GM12892 (cell line): ENCODE measurements around the gene GNAZ.

Experiments used
- POLR2A ChIP-seq: IDR thresholded peaks from 2 replicates; pipeline ENCODE4 v1.6.1; 2011; ENCODE audit warnings: low read depth, low read length, control low read depth
- TAF1 ChIP-seq: IDR thresholded peaks from 2 replicates; pipeline ENCODE4 v1.6.1; 2011; ENCODE audit warnings: low read depth, mild to moderate bottlenecking, control low read depth, low read length, borderline replicate concordance

DNA sequence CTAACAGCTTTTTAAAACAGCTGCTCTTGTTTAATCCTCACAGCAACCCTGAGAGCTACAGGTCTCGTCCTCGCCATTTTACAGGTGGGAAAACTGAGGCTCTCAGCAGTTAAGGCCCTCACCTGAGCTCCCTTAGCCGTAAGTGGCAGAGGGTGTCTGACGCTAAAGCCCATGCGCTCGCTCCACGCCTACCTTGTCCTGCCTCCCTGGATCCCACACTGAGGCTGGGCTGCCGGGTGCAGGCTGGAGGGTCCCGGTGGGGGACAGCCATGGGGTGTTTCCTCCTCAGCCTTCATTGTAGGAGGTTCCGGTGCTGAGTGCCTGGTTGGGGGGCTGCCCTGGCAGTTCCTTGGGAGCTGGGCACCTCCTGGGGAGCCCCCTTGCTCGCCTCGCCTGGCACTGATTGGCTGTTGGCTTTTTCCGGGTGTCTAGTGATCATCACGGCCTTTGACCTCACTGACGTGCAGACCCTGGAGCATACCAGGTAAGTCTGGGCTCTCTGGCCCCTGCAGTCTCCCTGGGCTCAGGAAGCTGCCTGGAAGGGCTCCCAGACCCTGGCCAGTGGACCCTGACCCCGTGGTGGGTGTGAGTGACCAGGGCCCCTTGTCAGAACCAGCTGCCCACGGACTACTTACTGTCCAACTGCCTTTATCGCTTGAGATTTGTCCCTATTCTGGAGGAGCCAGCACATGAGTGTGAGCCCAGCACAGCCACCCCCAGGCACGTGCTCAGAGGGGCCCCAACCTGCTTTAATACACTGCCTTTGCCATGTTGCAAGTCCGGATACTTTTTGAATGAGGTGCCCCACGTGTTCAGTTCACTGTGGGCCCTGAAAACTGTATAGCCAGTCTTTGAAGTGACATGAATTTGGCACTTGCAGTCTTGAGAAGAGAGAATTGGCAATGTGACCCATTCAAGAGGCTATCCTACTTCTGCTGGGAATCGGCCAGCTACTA, 87.5 kb downstream of the GNAZ start:
- TF ChIP-seq TAF1 (no peak), POLR2A (no peak)
